HepG2 (cell line): ENCODE measurements around the gene FGGY. TPM values are rescaled to one million over a fixed set of nuclear protein-coding genes. Genes with fewer than 3 reads are reported as not detected.
"Not testable (repeated sequence)": the region's sequence is repeated elsewhere in the genome, so short reads cannot be mapped to it uniquely, and the experiment has no call there.

ENCODE experiments used
- ATAC-seq: fragments of 200-7000 bp; cut with Tn5 transposase; 3 replicates; pipeline ENCODE4 v1.9.1; 2020; ENCODE audit warnings: mild to moderate bottlenecking, moderate library complexity
- BruUV-seq: library from RNA; stranded (reverse); fragments of 400-500 nt; replicated peaks from 2 replicates; lab custom pipeline; 2021; lab: Mats Ljungman, UMichigan
- CTCF ChIA-PET: fragments of 300-600 bp; formaldehyde crosslinking; extraction: SDS; loops from one replicate; lab custom pipeline; 2021; ENCODE audit warnings: low total read pairs, inconsistent platforms, low intra/inter-chr PET ratio; lab: Yijun Ruan, JAX
- POLR2A ChIA-PET: fragments of 350-600 bp; sonication (Branson Sonifier 250); formaldehyde crosslinking; loops from one replicate; lab custom pipeline; 2020; ENCODE audit warnings: antibody characterized with exemption, inconsistent platforms; lab: Yijun Ruan, JAX
- DNase-seq: peaks from one replicate; pipeline ENCODE4 v3.0.0-alpha.2; 2015; ENCODE audit warnings: low spot score
- FAIRE-seq: peaks from 3 replicates; lab custom pipeline; 2011; peaks lifted over from hg19 to GRCh38; lab: Jason Lieb, UNC
- H2AFZ ChIP-seq: one replicate; pipeline ENCODE4 v1.6.1; 2011; ENCODE audit warnings: low read length, inconsistent platforms
- H3K27ac ChIP-seq: fragments of 300-600 bp; 3 replicates; pipeline ENCODE4 v1.8.0; 2011; ENCODE audit warnings: mixed run types, mild to moderate bottlenecking, mixed read lengths, low read length, inconsistent platforms; ENCODE audit not compliant: insufficient read depth; ENCODE audit errors: extremely low read length
- H3K27me3 ChIP-seq, 2 experiments: fragments of 200-600 bp in 1 of 2; 2 replicates in 1 of 2; 3 replicates in 1 of 2; pipeline versions ENCODE4 v1.6.0 to v1.8.0; 2011; ENCODE audit warnings: low read length in 2 of 2, mild to moderate bottlenecking in 2 of 2, moderate library complexity in 2 of 2, inconsistent platforms in 1 of 2; ENCODE audit not compliant: insufficient read depth in 2 of 2, control insufficient read depth in 1 of 2
- H3K36me3 ChIP-seq, 2 experiments: fragments of 200-600 bp in 1 of 2; replicated peaks in 1 of 2; 2 replicates in 1 of 2; 3 replicates in 1 of 2; pipeline versions ENCODE4 v1.5.1 to v1.8.0; 2011; ENCODE audit warnings: low read length in 2 of 2, inconsistent platforms in 1 of 2; ENCODE audit not compliant: insufficient read depth in 2 of 2, control insufficient read depth in 1 of 2
- H3K4me1 ChIP-seq: 2 replicates; pipeline ENCODE4 v1.5.1; 2012; ENCODE audit warnings: low read length, inconsistent platforms; ENCODE audit not compliant: insufficient read depth
- H3K4me2 ChIP-seq: 2 replicates; pipeline ENCODE4 v1.6.0; 2011; ENCODE audit warnings: low read depth, low read length, inconsistent platforms
- H3K4me3 ChIP-seq, 3 experiments: fragments of 200-600 bp in 1 of 3; sonication (generic), shearing (Covaris generic) in 1 of 3; replicated peaks in 1 of 3; 2 replicates each; pipeline ENCODE4 v1.5.1; 2011 to 2016; ENCODE audit warnings: low read length in 3 of 3, inconsistent platforms in 2 of 3, low read depth in 2 of 3, mild to moderate bottlenecking in 2 of 3, control low read depth in 1 of 3, mixed read lengths in 1 of 3; ENCODE audit not compliant: insufficient read depth in 1 of 3
- H3K79me2 ChIP-seq: one replicate; pipeline ENCODE4 v1.6.1; 2011; ENCODE audit warnings: low read length, inconsistent platforms; ENCODE audit not compliant: insufficient read depth
- H3K9ac ChIP-seq: 2 replicates; pipeline ENCODE4 v1.6.0; 2011; ENCODE audit warnings: mild to moderate bottlenecking, low read depth, low read length, inconsistent platforms; ENCODE audit not compliant: insufficient read depth
- H3K9me3 ChIP-seq: 2 replicates; pipeline ENCODE4 v1.5.1; 2012; ENCODE audit warnings: mild to moderate bottlenecking, low read length
- H4K20me1 ChIP-seq: 2 replicates; pipeline ENCODE4 v1.6.0; 2011; ENCODE audit warnings: inconsistent platforms, mild to moderate bottlenecking, low read length, moderate library complexity; ENCODE audit not compliant: insufficient read depth
- ARNT2 ChIP-seq: sonication (generic); formaldehyde crosslinking; IDR thresholded peaks from 2 replicates; pipeline ENCODE4 v1.8.0; 2022; ENCODE audit warnings: mild to moderate bottlenecking, low read depth, missing genetic modification reagents, moderate library complexity
- DRAP1 ChIP-seq: IDR thresholded peaks from 2 replicates; pipeline ENCODE4 v1.6.1; 2016; ENCODE audit warnings: missing genetic modification reagents, missing compliant biosample characterization
- FOXO1 ChIP-seq: sonication (generic); formaldehyde crosslinking; IDR thresholded peaks from 2 replicates; pipeline ENCODE4 v1.4.0; 2020; ENCODE audit warnings: missing genetic modification reagents
- IKZF5 ChIP-seq: IDR thresholded peaks from 2 replicates; pipeline ENCODE4 v1.6.1; 2018; ENCODE audit warnings: missing genetic modification reagents, mild to moderate bottlenecking, missing compliant biosample characterization
- KDM6A ChIP-seq: IDR thresholded peaks from 2 replicates; pipeline ENCODE4 v1.6.1; 2016; ENCODE audit warnings: low read depth
- KLF13 ChIP-seq: sonication (generic); formaldehyde crosslinking; IDR thresholded peaks from 2 replicates; pipeline ENCODE4 v1.4.0; 2020; ENCODE audit warnings: mild to moderate bottlenecking, missing genetic modification reagents
- MATR3 ChIP-seq: sonication (generic); formaldehyde crosslinking; IDR thresholded peaks from 2 replicates; pipeline ENCODE4 v1.4.0; 2020; ENCODE audit warnings: missing genetic modification reagents
- NFKB2 ChIP-seq: sonication (generic); formaldehyde crosslinking; IDR thresholded peaks from 2 replicates; pipeline ENCODE4 v1.4.0; 2020; ENCODE audit warnings: missing genetic modification reagents, borderline replicate concordance
- SAP130 ChIP-seq: IDR thresholded peaks from 2 replicates; pipeline ENCODE4 v1.6.1; 2016; ENCODE audit warnings: low read depth
- ZBTB7A ChIP-seq: sonication (generic); formaldehyde crosslinking; IDR thresholded peaks from 2 replicates; pipeline ENCODE4 v1.8.0; 2022; ENCODE audit warnings: mild to moderate bottlenecking, missing genetic modification reagents
- ZFP37 ChIP-seq: sonication (generic); formaldehyde crosslinking; IDR thresholded peaks from 2 replicates; pipeline ENCODE4 v1.4.0; 2020; ENCODE audit warnings: missing genetic modification reagents, borderline replicate concordance
- ZNF10 ChIP-seq: sonication (generic); formaldehyde crosslinking; IDR thresholded peaks from 2 replicates; pipeline ENCODE4 v1.4.0; 2020; ENCODE audit warnings: mild to moderate bottlenecking, low read depth, missing genetic modification reagents, borderline replicate concordance
- ZNF557 ChIP-seq: sonication (generic); formaldehyde crosslinking; IDR thresholded peaks from 2 replicates; pipeline ENCODE4 v1.4.0; 2020; ENCODE audit warnings: missing genetic modification reagents
- ZNF660 ChIP-seq: sonication (generic); formaldehyde crosslinking; IDR thresholded peaks from 2 replicates; pipeline ENCODE4 v1.5.1; 2020; ENCODE audit warnings: mild to moderate bottlenecking, low read depth, missing genetic modification reagents, borderline replicate concordance
- ZNF704 ChIP-seq: sonication (generic); formaldehyde crosslinking; IDR thresholded peaks from 2 replicates; pipeline ENCODE4 v1.8.1; 2023; ENCODE audit warnings: mild to moderate bottlenecking, inconsistent platforms, moderate library complexity, missing genetic modification reagents, borderline replicate concordance
- ZNF83 ChIP-seq: sonication (generic); formaldehyde crosslinking; IDR thresholded peaks from 2 replicates; pipeline ENCODE4 v1.4.0; 2020; ENCODE audit warnings: missing genetic modification reagents, mild to moderate bottlenecking, borderline replicate concordance
- WGBS: methylation state at CpG from one replicate; pipeline ENCODE4 v1.1.6; 2017; ENCODE audit warnings: low lambda C conversion rate; 5-methylcytosine and 5-hydroxymethylcytosine counted together
- in situ Hi-C: cut with HindIII; loops from 2 replicates; pipeline ENCODE4 v1.10.0; 2017; ENCODE audit warnings: low pct_unique_long_range_greater_than_20kb; ENCODE audit not compliant: extremely low pct_ligation_motif_present
- intact Hi-C: fragments of 100-400 bp; cut with micrococcal nuclease; formaldehyde crosslinking; loops from one replicate; pipeline ENCODE4 v1.10.0; 2022; ENCODE audit not compliant: unreplicated experiment
- polyA plus RNA-seq, 8 experiments: library from polyadenylated mRNA; depleted of rRNA in 3 of 8; stranded (reverse) in 7 of 8; unstranded in 1 of 8; fragments of >200 nt; fragmentation: Illumina TruSeq in 4 of 8; extraction: Trizol in 4 of 8; gene quantifications; 2 replicates each; pipeline versions ENCODE4 v1.2.1 to v1.2.3, GENCODE V29; 2011 to 2016; ENCODE audit warnings: low read depth in 4 of 8, missing spikeins in 1 of 8, mixed read lengths in 1 of 8; ENCODE audit not compliant: insufficient read depth in 1 of 8
- total RNA-seq, 5 experiments: library from RNA; depleted of rRNA; stranded (reverse); fragments of >200 nt; fragmentation: Illumina TruSeq; extraction: Trizol; gene quantifications; 2 replicates each; pipeline ENCODE4 v1.2.3, GENCODE V29; 2016; ENCODE audit warnings: low read depth in 1 of 5

FGGY gene
- total and polyA plus RNA-seq, 2 of the 13 experiments (the other 11 are each of a cell fraction or from before 2014, with no cell fraction given), result 15.7 to 27.5 TPM

GRCh38 chr1:59733443-59734141, 436.7 kb downstream of the FGGY start:
- H3K27ac ChIP-seq, result no peak overlapping the region
- in situ Hi-C loops, result no loop called here
- no peak for FAIRE-seq

GRCh38 chr1:59735927-59736326, 439.0 kb downstream of the FGGY start:
- FAIRE-seq, result not testable (repeated sequence)

More at GRCh38 chr1:59733443-59734141, 436.7 kb downstream of the FGGY start:
- Histone ChIP-seq H2AFZ (no peak overlapping the region), H3K4me3 (no peak overlapping the region), H3K27me3 (no peaks in the 10 kb centered on the region), H3K4me1 (peaks cover 55% of the 10 kb centered on the region), H3K79me2 (no peaks in the 10 kb centered on the region), H3K9ac (no peak overlapping the region), H3K36me3 (no peaks in the 10 kb centered on the region), H3K9me3 (peaks cover 23% of the 10 kb centered on the region), H3K4me2 (no peak overlapping the region), H4K20me1 (no peaks in the 10 kb centered on the region)
- no TSS peak for BruUV-seq
- intact Hi-C loops, result no loop called here
- WGBS, result 93% methylated on average over 3 of the region's 3 CpGs
- no peak for TF ChIP-seq ZNF10
- no peak for TF ChIP-seq IKZF5 (CRISPR knock-in tag)
- TF ChIP-seq ARNT2 (CRISPR knock-in tag), result no peak
- TF ChIP-seq ZNF660 (CRISPR knock-in tag), result no peak
- no peak for TF ChIP-seq ZBTB7A
- TF ChIP-seq FOXO1 (CRISPR knock-in tag), result no peak
- no peak for TF ChIP-seq NFKB2 (CRISPR knock-in tag)
- no peak for TF ChIP-seq DRAP1 (CRISPR knock-in tag)
- no peak for TF ChIP-seq ZNF83 (CRISPR knock-in tag)
- TF ChIP-seq KLF13 (CRISPR knock-in tag), result no peak
- TF ChIP-seq ZNF557 (CRISPR knock-in tag), result no peak
- no peak for TF ChIP-seq MATR3 (CRISPR knock-in tag)
- TF ChIP-seq KDM6A (CRISPR knock-in tag), result no peak
- no peak for TF ChIP-seq ZNF704
- TF ChIP-seq SAP130, result no peak
- TF ChIP-seq ZFP37 (CRISPR knock-in tag), result no peak
- ATAC-seq (no peak), DNase-seq (no peak)
- ChIA-PET POLR2A (no interaction called here), CTCF (no interaction called here)

More at GRCh38 chr1:59735927-59736326, 439.0 kb downstream of the FGGY start:
- BruUV-seq, intact Hi-C loops, H4K20me1 ChIP-seq, POLR2A ChIA-PET, H3K27ac ChIP-seq, H3K36me3 ChIP-seq, H3K79me2 ChIP-seq, H3K4me3 ChIP-seq, H3K4me2 ChIP-seq, in situ Hi-C loops, H2AFZ ChIP-seq, DNase-seq, ATAC-seq, CTCF ChIA-PET, H3K27me3 ChIP-seq, H3K9ac ChIP-seq: not testable (repeated sequence)
- peaks cover 23% of the 10 kb centered on the region for H3K9me3 ChIP-seq
- WGBS, result 99% methylated on average over 3 of the region's 3 CpGs
- H3K4me1 ChIP-seq, result peaks cover 48% of the 10 kb centered on the region
